Psoas muscle (tissue), 8 donors: Measurements from ENCODE around the gene LRRC72. TPM values are rescaled to one million over a fixed set of nuclear protein-coding genes. Genes with fewer than 3 reads are reported as not detected.

Source experiments
- ATAC-seq, 4 donors: fragments of 200-7000 bp; cut with Tn5 transposase; one replicate each; pipeline ENCODE4 v1.9.1; 2020; ENCODE audit warnings: moderate library complexity in 3 of 4, mild to moderate bottlenecking in 2 of 4
- DNase-seq, 2 donors: peaks; one replicate each; pipeline ENCODE4 v3.0.0-alpha.2; 2020
- H3K27ac ChIP-seq: fragments of 200-600 bp; one replicate; pipeline ENCODE4 v1.8.0; 2022
- H3K27me3 ChIP-seq, 3 donors: fragments of 200-600 bp in 1 of 3; one replicate each; pipeline versions ENCODE4 v1.6.1 to v1.8.0; 2013 to 2022; ENCODE audit warnings: low read length in 2 of 3, mild to moderate bottlenecking in 2 of 3, moderate library complexity in 1 of 3; ENCODE audit not compliant: insufficient read depth in 3 of 3
- H3K36me3 ChIP-seq, 2 donors: fragments of 200-600 bp in 1 of 2; one replicate each; pipeline versions ENCODE4 v1.6.1 to v1.8.0; 2013 to 2022; ENCODE audit warnings: low read depth in 1 of 2, mild to moderate bottlenecking in 1 of 2, moderate library complexity in 1 of 2; ENCODE audit not compliant: insufficient read depth in 1 of 2
- H3K4me1 ChIP-seq: fragments of 200-600 bp; one replicate; pipeline ENCODE4 v1.8.0; 2022
- H3K4me3 ChIP-seq: fragments of 200-600 bp; one replicate; pipeline ENCODE4 v1.8.0; 2022; ENCODE audit warnings: mild to moderate bottlenecking
- H3K9me3 ChIP-seq: fragments of 200-600 bp; one replicate; pipeline ENCODE4 v1.8.0; 2022
- CTCF ChIP-seq: fragments of 200-600 bp; IDR thresholded peaks from one replicate; pipeline ENCODE4 v1.8.0; 2022; ENCODE audit warnings: antibody characterized with exemption
- WGBS, 3 donors: extraction: QIAGEN DNeasy Blood & Tissue Kit; methylation state at CpG; one replicate each; pipeline versions ENCODE4 v1.1.6 to v1.1.7; 2013; 5-methylcytosine and 5-hydroxymethylcytosine counted together
- intact Hi-C, 2 donors: fragments of 100-400 bp; cut with DNase I; formaldehyde crosslinking; loops; one replicate each; pipeline versions ENCODE4 v1.11.0 to v1.14.2; 2022
- polyA plus RNA-seq, 3 donors: library from polyadenylated mRNA; stranded (reverse); fragments of 200-250 nt; gene quantifications; one replicate each; pipeline ENCODE4 v1.2.3, GENCODE V29; 2013
- total RNA-seq, 4 donors: library from RNA; stranded (reverse); fragmentation: NEBNext Ultra II Directional in 2 of 4; extraction: Animal tissue kit (Norgen Biotek cat#: 25700) in 2 of 4; gene quantifications; one replicate each; pipeline versions ENCODE4 v1.2.1 to v1.2.4, GENCODE V29; 2021 to 2023
- donor health status: healthy with polysubstance abuse.
- donor health status: DM: no; HTN: no; CAD: no; lungs with moderate emphysema.
- donor health status: Bipolar disorder and iron deficiency.
- donor health status: healthy.
- donor health status: DM: yes; HTN: yes; CAD: no.
- donor health status: DM: no; HTN: no; CAD: no.
- donor health status: DM: no; HTN: no; CAD: no.
- donor health status: DM: yes; HTN: yes; CAD: no.

The LRRC72 gene
- total and polyA plus RNA-seq, 7 donors: not detected

DNA sequence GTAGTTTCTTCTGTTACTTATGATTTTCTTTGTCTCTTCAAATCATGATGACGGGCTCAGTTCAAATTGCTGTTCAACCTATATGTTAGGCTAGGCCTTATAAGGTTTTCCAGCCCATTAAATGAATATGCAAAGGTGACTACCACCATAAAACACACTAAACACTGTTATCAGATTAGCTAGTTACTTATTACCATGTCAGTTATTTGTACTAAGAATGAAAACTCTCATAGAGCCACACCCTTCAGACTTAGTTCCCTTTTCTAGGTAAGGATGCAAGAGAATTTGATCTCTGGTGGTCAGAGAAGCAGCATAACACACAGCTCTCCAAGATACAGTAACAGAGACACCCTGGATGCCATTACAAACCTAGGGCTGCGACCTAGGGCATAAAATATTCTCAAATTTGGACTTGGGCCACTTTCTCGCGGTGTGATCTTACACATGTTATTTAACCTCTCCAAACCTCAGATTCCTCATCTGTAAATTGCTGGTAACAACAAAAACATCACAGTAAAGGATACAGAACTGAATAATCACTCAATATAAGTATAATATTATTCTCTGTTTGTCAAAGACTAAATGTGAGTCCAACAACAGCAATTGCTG lies 83.3 kb downstream of the LRRC72 start:
- Histone ChIP-seq H3K27ac (no peak overlapping the region), H3K27me3 (no peaks in the 10 kb centered on the region), H3K36me3 (peaks cover 2 to 74% of the 10 kb centered on the region in 2 donors), H3K9me3 (no peaks in the 10 kb centered on the region), H3K4me3 (no peak overlapping the region), H3K4me1 (no peaks in the 10 kb centered on the region)
- ATAC-seq (no peak), DNase-seq (no peak)
- intact Hi-C loops: no loop called here
- TF ChIP-seq CTCF: no peak
- WGBS, 3 donors: 51 to 69% (median 57%) methylated on average over 4 of the region's 4 CpGs

GRCh38 chr7:16611711-16612110 lies 85.1 kb downstream of the LRRC72 start:
- no peaks in the 10 kb centered on the region for H3K4me1 ChIP-seq
- ATAC-seq (no peak), DNase-seq (no peak)
- no peaks in the 10 kb centered on the region for H3K9me3 ChIP-seq
- H3K4me3 ChIP-seq: no peak overlapping the region
- H3K27ac ChIP-seq: no peak overlapping the region
- 89 to 98% (median 91%) methylated on average over 2 of the region's 2 CpGs for WGBS, 3 donors
- intact Hi-C loops: no loop called here
- no peaks in the 10 kb centered on the region for H3K27me3 ChIP-seq
- TF ChIP-seq CTCF: no peak
- peaks cover 2 to 80% of the 10 kb centered on the region in 2 donors for H3K36me3 ChIP-seq

DNA sequence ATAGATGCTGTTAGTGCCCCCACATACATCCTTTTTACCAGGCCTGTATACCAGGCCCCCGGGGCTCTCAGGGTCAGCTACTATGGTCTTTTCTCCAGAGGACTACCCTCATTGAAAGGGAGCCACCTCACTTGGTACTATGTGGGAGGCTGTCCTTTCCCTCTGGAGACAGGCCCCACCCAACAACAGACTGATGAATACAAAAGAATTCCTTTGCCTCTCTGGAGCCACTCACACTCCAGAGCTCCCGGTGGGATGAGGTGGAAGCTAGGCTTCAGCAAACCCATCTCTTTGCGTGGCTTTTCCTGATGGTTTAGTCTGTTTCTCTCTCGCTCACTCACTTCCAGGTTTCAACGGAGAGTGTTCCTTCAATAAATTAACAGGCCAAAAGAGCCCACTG lies 88.6 kb downstream of the LRRC72 start:
- Histone ChIP-seq H3K27ac (no peak overlapping the region), H3K9me3 (no peaks in the 10 kb centered on the region), H3K36me3 (peaks cover 0 to 56% of the 10 kb centered on the region in 2 donors), H3K27me3 (no peaks in the 10 kb centered on the region), H3K4me1 (peaks cover 5% of the 10 kb centered on the region), H3K4me3 (no peak overlapping the region)
- intact Hi-C loops: no loop called here
- no peak for TF ChIP-seq CTCF
- DNase-seq: no peak
- 86 to 92% (median 90%) methylated on average over 5 of the region's 5 CpGs for WGBS, 3 donors
- no peak for ATAC-seq

DNA sequence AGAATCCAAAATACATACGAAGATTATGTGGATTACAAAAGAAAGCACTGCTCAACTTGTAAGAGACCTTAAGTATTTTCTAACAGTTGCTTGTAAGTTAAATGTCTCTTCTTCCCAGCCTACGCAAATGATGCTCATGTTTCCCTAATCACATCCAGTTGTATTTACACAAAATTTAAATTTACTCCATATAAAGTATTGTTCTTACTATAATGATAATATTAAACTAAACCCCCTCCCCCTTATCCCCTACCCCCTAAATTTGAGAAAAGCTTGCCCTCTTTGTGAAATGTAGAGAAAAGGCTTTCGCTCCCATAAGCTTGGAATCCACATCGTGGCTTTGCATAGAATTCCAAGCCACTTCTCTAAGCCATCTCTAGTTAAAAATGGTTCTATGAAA lies 89.5 kb downstream of the LRRC72 start:
- H3K36me3 ChIP-seq: peaks cover 0 to 53% of the 10 kb centered on the region in 2 donors
- WGBS, 3 donors: 71 to 92% (median 76%) methylated on average over 4 of the region's 4 CpGs
- TF ChIP-seq CTCF: no peak
- DNase-seq (no peak), ATAC-seq (no peak)
- no peak overlapping the region for H3K27ac ChIP-seq
- peaks cover 5% of the 10 kb centered on the region for H3K4me1 ChIP-seq
- intact Hi-C loops: no loop called here
- H3K4me3 ChIP-seq: no peak overlapping the region
- H3K9me3 ChIP-seq: no peaks in the 10 kb centered on the region
- no peaks in the 10 kb centered on the region for H3K27me3 ChIP-seq

GRCh38 chr7:16616542-16616941 lies 89.9 kb downstream of the LRRC72 start:
- 78 to 85% (median 80%) methylated on average over 18 of the region's 18 CpGs for WGBS, 3 donors
- no peak overlapping the region for H3K4me3 ChIP-seq
- DNase-seq: no peak
- H3K27ac ChIP-seq: no peak overlapping the region
- intact Hi-C loops: no loop called here
- no peaks in the 10 kb centered on the region for H3K9me3 ChIP-seq
- no peak for ATAC-seq
- peaks cover 0 to 53% of the 10 kb centered on the region in 2 donors for H3K36me3 ChIP-seq
- H3K27me3 ChIP-seq: no peaks in the 10 kb centered on the region
- no peak for TF ChIP-seq CTCF
- H3K4me1 ChIP-seq: peaks cover 5% of the 10 kb centered on the region
